Caco-2 (cell line): ENCODE results near the gene PTPA. TPM values are rescaled to one million over a fixed set of nuclear protein-coding genes. Genes with fewer than 3 reads are reported as not detected.

Experiments
- BruUV-seq: library from RNA; stranded (reverse); fragments of 400-500 nt; replicated peaks from 2 replicates; lab custom pipeline; 2021; lab: Mats Ljungman, UMichigan
- CTCF ChIA-PET: fragments of 300-600 bp; sonication (Branson Sonifier 250); formaldehyde crosslinking; loops from one replicate; lab custom pipeline; 2022; ENCODE audit warnings: antibody characterized with exemption; lab: Charles Lee
- POLR2A ChIA-PET: fragments of 300-600 bp; sonication (Branson Sonifier 250); formaldehyde crosslinking; loops from one replicate; lab custom pipeline; 2022; ENCODE audit warnings: antibody characterized with exemption; lab: Charles Lee
- DNase-seq, 2 experiments: peaks; one replicate each; pipeline versions ENCODE4 v3.0.0 to v3.0.0-alpha.2; 2020 to 2022
- H3K27me3 ChIP-seq: replicated peaks from 2 replicates; pipeline ENCODE4 v1.6.0; 2011; ENCODE audit warnings: low read length; ENCODE audit not compliant: control insufficient read depth, insufficient read depth
- H3K36me3 ChIP-seq: 2 replicates; pipeline ENCODE4 v1.5.1; 2011; ENCODE audit warnings: low read length; ENCODE audit not compliant: control insufficient read depth, insufficient read depth
- H3K4me1 ChIP-seq: fragments of 250-450 bp; sonication (Bioruptor Pico); 2 replicates; pipeline ENCODE4 v1.5.1; 2020; ENCODE audit warnings: mild to moderate bottlenecking
- H3K4me3 ChIP-seq: 2 replicates; pipeline ENCODE4 v1.5.1; 2011; ENCODE audit warnings: low read depth, mild to moderate bottlenecking, control low read depth, low read length
- H3K9me3 ChIP-seq: fragments of 250-450 bp; sonication (Bioruptor Pico); 2 replicates; pipeline ENCODE4 v1.5.1; 2020; ENCODE audit warnings: mild to moderate bottlenecking, moderate library complexity
- H3K27ac Mint-ChIP-seq: one replicate; pipeline ENCODE4 v1.8.0; 2022; ENCODE audit warnings: mixed read lengths; ENCODE audit not compliant: unreplicated experiment
- H3K27me3 Mint-ChIP-seq: one replicate; pipeline ENCODE4 v1.8.0; 2022; ENCODE audit warnings: mixed read lengths; ENCODE audit not compliant: insufficient read depth, unreplicated experiment
- H3K36me3 Mint-ChIP-seq: one replicate; pipeline ENCODE4 v1.8.0; 2022; ENCODE audit warnings: mild to moderate bottlenecking, mixed read lengths; ENCODE audit not compliant: insufficient read depth, unreplicated experiment
- H3K4me1 Mint-ChIP-seq: one replicate; pipeline ENCODE4 v1.8.0; 2022; ENCODE audit warnings: low read depth, mixed read lengths; ENCODE audit not compliant: unreplicated experiment
- H3K4me3 Mint-ChIP-seq: one replicate; pipeline ENCODE4 v1.8.0; 2022; ENCODE audit warnings: mild to moderate bottlenecking, moderate library complexity, mixed read lengths; ENCODE audit not compliant: unreplicated experiment
- H3K9me3 Mint-ChIP-seq: one replicate; pipeline ENCODE4 v1.8.0; 2022; ENCODE audit warnings: mixed read lengths; ENCODE audit not compliant: unreplicated experiment
- intact Hi-C: fragments of 100-400 bp; cut with micrococcal nuclease; formaldehyde crosslinking; loops from one replicate; pipeline ENCODE4 v1.10.0; 2022; ENCODE audit not compliant: unreplicated experiment
- total RNA-seq: library from RNA; stranded (reverse); gene quantifications from 2 replicates; pipeline ENCODE4 v1.2.3, GENCODE V29; 2022
- TF ChIP-seq, protein P1 (sequence below), 2 experiments: fragments of 200-600 bp in 1 of 2; IDR thresholded peaks; 1 replicate in 1 of 2; 2 replicates in 1 of 2; pipeline versions ENCODE4 v1.5.1 to v1.8.0; 2011 to 2022; ENCODE audit warnings: antibody characterized with exemption in 1 of 2, control low read depth in 1 of 2, inconsistent platforms in 1 of 2, low read depth in 1 of 2, low read length in 1 of 2, mild to moderate bottlenecking in 1 of 2, moderate library complexity in 1 of 2; ENCODE audit not compliant: insufficient read depth in 1 of 2, severe bottlenecking in 1 of 2, unreplicated experiment in 1 of 2

PTPA gene
- total RNA-seq, 1 experiment from 2014 or later = 100 TPM

DNA sequence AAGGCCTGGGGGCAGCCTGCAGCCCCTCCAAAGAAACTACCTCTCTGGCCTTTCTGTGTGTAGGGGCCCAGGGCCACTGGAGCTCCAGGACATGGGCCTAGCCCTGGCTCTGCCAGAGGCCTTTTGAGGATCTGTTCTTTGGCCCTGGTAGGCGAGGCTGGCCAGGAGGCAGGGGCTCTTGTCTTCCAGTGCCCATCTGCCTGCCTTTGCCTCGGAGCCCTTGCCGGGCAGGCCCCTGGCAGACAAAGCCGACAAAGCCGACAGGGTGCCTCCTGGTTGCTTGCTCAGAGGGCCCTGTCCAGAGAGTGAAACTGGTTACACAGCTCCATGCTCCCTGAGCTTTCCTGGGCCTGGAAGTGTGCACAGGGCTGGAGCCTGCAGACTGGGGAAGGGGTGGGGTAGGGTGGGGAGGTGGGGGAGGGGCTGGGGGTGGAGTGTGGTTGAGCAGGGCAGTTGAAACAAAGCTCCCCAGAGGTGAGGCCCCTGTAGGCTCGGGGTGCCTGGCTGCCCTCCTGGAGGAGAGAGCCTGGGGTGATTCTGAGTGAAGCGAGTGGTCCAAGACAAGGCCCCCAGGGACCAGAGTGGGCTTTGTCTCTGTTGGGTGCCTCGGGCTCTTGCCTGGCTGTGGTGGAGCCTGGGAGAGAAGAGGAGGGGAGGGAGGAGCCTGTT, 29.3 kb downstream of the PTPA start:
- peaks cover 5% of the 10 kb centered on the region for H3K36me3 ChIP-seq
- no peaks in the 10 kb centered on the region for H3K27me3 ChIP-seq
- H3K4me1 ChIP-seq = peaks cover 56% of the 10 kb centered on the region
- CTCF ChIA-PET = interaction anchor here (0.6 to 2.6 kb wide), 8 partner anchors 9 to 642 kb away, joined by 3 to 8 read pairs (median 6); partner anchors contain the start of gene IER5L
- Mint-ChIP-seq H3K27ac (peak overlapping the region; percentile 95), H3K27me3 (no peaks in the 10 kb centered on the region), H3K4me1 (peaks cover 29% of the 10 kb centered on the region), H3K9me3 (no peaks in the 10 kb centered on the region), H3K4me3 (peak overlapping the region; percentile 64), H3K36me3 (peaks cover 42% of the 10 kb centered on the region)
- peak in 1 of 2 experiments; percentile 61 for DNase-seq
- POLR2A ChIA-PET = no interaction called here
- TF ChIP-seq, protein P1, sequence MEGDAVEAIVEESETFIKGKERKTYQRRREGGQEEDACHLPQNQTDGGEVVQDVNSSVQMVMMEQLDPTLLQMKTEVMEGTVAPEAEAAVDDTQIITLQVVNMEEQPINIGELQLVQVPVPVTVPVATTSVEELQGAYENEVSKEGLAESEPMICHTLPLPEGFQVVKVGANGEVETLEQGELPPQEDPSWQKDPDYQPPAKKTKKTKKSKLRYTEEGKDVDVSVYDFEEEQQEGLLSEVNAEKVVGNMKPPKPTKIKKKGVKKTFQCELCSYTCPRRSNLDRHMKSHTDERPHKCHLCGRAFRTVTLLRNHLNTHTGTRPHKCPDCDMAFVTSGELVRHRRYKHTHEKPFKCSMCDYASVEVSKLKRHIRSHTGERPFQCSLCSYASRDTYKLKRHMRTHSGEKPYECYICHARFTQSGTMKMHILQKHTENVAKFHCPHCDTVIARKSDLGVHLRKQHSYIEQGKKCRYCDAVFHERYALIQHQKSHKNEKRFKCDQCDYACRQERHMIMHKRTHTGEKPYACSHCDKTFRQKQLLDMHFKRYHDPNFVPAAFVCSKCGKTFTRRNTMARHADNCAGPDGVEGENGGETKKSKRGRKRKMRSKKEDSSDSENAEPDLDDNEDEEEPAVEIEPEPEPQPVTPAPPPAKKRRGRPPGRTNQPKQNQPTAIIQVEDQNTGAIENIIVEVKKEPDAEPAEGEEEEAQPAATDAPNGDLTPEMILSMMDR (IDR thresholded peaks at IDR 0.05; ENCODE audit: insufficient read depth in 1 of 2, low read depth in 1 of 2, low read length in 1 of 2, severe bottlenecking in 1 of 2, unreplicated experiment in 1 of 2) = no peak
- no peaks in the 10 kb centered on the region for H3K9me3 ChIP-seq
- intact Hi-C loops = no loop called here
- peak overlapping the region; percentile 21 for H3K4me3 ChIP-seq
- BruUV-seq = no TSS peak

DNA sequence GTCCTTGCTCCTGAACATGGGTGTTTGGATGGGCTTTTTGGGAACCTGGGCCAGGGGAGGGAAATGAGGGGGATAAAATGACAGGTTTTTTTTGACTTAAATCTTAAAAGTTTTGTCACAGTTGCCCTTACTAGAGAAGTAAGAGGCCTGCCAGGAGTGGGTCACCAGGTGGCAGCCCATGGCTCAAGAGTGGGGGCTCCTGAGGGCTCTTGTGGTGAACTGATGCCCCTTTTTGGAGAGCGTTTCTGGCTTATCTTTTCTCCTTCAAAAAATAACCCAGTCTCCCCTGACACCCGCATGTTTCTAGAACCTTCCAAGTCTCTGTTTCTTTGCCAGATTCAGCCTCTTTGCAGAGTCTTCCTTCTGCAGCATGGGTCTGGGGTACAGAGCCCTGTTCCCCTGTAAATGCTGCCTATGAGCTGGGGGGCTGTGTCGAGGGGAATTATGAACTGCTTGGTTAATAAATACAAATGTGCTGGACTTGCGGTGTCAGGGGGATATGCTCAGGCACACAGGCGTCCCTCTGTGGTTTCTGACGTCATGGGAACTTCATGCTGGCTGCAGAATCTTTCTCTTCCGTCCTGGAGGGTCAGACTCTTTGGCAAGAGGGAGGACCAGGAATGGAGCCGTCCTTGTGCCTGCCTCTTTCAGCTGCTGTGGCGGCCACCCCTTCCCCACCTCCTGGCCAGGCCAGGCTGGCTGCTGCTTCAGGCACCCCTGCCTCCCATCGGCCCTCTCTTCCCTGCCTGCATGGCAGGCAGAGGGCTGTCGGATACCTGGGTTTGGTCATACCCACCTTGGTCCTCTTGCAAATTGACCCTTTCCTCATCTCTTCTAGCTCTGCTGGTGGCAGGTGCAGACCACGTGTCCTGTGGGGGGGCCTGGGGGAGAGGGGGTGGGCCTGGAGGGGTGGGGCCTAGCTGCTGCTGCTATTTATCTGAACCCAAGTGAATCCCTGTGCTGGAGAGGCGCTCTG, 30.1 kb downstream of the PTPA start:
- Mint-ChIP-seq H3K27ac (peak overlapping the region; percentile 95), H3K36me3 (peaks cover 47% of the 10 kb centered on the region), H3K4me3 (peak overlapping the region; percentile 64), H3K9me3 (no peaks in the 10 kb centered on the region), H3K4me1 (peaks cover 34% of the 10 kb centered on the region), H3K27me3 (no peaks in the 10 kb centered on the region)
- CTCF ChIA-PET = interaction anchor here (0.6 to 2.6 kb wide), 8 partner anchors 10 to 586 kb away, joined by 3 to 23 read pairs (median 6); no protein-coding TSS in a partner anchor
- no peak for DNase-seq
- Histone ChIP-seq H3K9me3 (no peaks in the 10 kb centered on the region), H3K27me3 (no peaks in the 10 kb centered on the region), H3K36me3 (peaks cover 5% of the 10 kb centered on the region), H3K4me1 (peaks cover 65% of the 10 kb centered on the region), H3K4me3 (no peak overlapping the region; the same call in 1 of the 2 replicates)
- TF ChIP-seq, protein P1 (IDR thresholded peaks at IDR 0.05; ENCODE audit: insufficient read depth in 1 of 2, low read depth in 1 of 2, low read length in 1 of 2, severe bottlenecking in 1 of 2, unreplicated experiment in 1 of 2) = no peak
- no TSS peak for BruUV-seq
- intact Hi-C loops = loop anchor here (2.0 kb wide), 1 partner anchor 25 kb away; no protein-coding TSS in a partner anchor
- POLR2A ChIA-PET = no interaction called here
